KBM-7 (cell line): ENCODE results near the gene NKX2-3.

Experiments
- DNase-seq: peaks from one replicate; pipeline ENCODE4 v3.0.0-alpha.2; 2015
- in situ Hi-C: fragments of 300-500 bp; cut with MboI; formaldehyde crosslinking; loops from 2 replicates; pipeline ENCODE4 v1.14.3; 2020; ENCODE audit warnings: low sequenced_read_pairs, low pct_unique_long_range_greater_than_20kb, mixed read lengths

The NKX2-3 gene

GRCh38 chr10:99524736-99525380 is 7.9 kb upstream of the NKX2-3 start:
- DNase-seq: no peak
- in situ Hi-C loops: no loop called here

GRCh38 chr10:99525897-99526296 is 6.8 kb upstream of the NKX2-3 start:
- no peak for DNase-seq
- in situ Hi-C loops: no loop called here

- in situ Hi-C loops: no loop called here
- DNase-seq: no peak
Measured at GRCh38 chr10:99526861-99527504, 5.8 kb upstream of the NKX2-3 start.

GRCh38 chr10:99527526-99528493 is 4.9 kb upstream of the NKX2-3 start:
- DNase-seq: no peak
- in situ Hi-C loops: no loop called here

GRCh38 chr10:99528494-99529441 is 4.0 kb upstream of the NKX2-3 start:
- in situ Hi-C loops: no loop called here

GRCh38 chr10:99529591-99530107 is 3.1 kb upstream of the NKX2-3 start:
- in situ Hi-C loops: no loop called here
- DNase-seq: no peak

More at GRCh38 chr10:99528494-99529441, 4.0 kb upstream of the NKX2-3 start:
- no peak for DNase-seq

GRCh38 chr10:99530108-99531025 is 2.4 kb upstream of the NKX2-3 start:
- DNase-seq: no peak
- in situ Hi-C loops: no loop called here

GRCh38 chr10:99531026-99531695 is 1.6 kb upstream of the NKX2-3 start:
- in situ Hi-C loops: no loop called here
- no peak for DNase-seq

- no peak for DNase-seq
- in situ Hi-C loops: no loop called here
Measured at GRCh38 chr10:99531696-99532593, 797 bp upstream of the NKX2-3 start.

- DNase-seq: no peak
- in situ Hi-C loops: no loop called here
Measured at GRCh38 chr10:99533496-99534449, 1.0 kb downstream of the NKX2-3 start.

- DNase-seq: no peak
- in situ Hi-C loops: no loop called here
Measured at GRCh38 chr10:99534450-99534938, 1.8 kb downstream of the NKX2-3 start.

- in situ Hi-C loops: no loop called here
- DNase-seq: no peak
Measured at GRCh38 chr10:99534939-99535763, 2.4 kb downstream of the NKX2-3 start.

- no peak for DNase-seq
- in situ Hi-C loops: no loop called here
Measured at GRCh38 chr10:99535764-99536337, 3.1 kb downstream of the NKX2-3 start.
